ENCODE data around the gene GPR157.

The GPR157 gene

DNA sequence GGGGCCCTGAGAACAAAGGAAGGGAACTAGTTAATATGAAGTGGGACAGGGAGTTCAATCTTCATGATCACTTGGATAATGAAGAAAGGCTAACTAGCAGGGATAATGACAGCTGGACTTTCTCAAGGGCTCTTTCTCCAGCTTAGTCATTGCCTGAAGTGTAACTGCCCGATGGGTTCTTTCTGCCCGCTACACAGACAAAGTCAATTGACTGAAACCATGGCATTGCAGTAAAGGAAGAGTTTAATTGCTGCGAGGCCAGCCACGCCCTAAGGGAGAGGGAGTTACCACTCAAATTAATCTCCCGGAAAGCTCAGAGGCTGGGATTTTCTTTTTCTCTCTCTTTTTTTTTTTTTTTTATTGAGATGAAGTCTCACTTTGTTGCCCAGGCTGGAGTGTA lies 42.9 kb downstream of the GPR157 start:
- no peak for DNase-seq

DNA sequence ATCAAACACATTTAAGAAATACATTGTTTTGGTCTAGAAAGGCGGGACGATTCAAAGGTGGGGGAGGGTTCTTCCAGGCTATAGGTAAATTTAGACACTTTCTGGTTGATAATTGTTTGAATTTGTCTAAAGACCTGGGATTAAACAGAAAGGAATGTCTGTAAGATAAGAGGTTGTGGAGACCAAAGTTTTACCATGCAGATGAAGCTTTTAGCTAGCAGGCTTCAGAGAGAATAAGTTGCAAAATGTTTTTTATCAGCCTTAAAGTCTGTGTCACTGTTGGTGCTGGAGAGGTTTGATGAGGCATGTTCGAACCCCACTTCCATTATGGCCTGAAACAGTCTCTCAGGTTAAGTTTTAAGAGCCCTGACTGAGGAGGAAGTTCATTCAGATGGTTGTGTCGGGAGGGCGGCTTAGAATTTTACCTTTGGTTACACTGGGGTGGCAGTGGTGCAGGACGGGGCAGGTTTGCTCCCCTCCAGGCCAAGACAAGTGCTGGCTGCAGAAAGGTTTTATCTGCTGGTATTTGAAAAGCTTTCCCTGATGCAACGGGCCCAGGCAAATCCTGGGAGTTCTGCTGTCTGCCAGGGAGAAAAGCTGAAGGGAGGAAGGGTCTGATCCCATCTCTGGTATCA lies 43.5 kb downstream of the GPR157 start:
- DNase-seq: no peak

DNA sequence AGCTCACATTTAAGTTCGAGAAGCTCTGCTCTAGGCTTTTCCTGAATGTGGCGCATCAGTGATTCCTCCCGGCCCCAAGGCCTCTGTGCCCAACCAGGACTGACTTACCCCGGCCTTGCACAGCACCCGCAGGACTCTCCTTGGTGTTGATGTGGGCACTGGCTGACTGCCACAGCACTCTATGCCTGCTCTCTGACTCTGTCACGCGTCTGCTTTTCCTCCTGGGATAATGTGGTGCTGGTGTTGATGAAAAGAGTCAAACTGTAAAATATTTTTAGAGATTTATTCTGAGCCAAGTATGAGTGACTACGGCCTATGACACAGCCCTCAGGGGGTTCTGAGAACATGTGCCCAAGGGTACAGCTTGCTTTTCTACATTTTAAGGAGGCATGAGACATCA lies 44.0 kb downstream of the GPR157 start:
- no peak for DNase-seq

DNA sequence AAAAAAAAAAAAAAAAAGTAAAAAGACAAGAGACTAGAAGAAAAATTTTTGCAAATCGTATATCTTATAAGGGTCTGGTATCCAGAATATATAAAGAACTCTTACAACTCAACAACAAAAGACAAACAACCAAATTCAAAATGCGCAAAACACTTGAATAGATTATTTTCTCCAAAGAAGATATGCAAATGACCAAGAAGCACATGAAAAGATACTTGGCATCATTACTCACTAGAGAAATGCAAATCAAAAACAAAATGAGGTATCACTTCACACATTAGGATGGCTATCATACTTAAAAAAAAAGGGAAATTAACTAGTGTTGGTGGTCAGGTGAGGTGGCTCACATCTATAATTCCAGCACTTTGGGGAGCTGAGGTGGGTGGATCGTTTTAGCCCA lies 47.4 kb downstream of the GPR157 start:
- DNase-seq: no peak

GRCh38 chr1:9080705-9081291 lies 48.1 kb downstream of the GPR157 start:
- no peak for DNase-seq

DNA sequence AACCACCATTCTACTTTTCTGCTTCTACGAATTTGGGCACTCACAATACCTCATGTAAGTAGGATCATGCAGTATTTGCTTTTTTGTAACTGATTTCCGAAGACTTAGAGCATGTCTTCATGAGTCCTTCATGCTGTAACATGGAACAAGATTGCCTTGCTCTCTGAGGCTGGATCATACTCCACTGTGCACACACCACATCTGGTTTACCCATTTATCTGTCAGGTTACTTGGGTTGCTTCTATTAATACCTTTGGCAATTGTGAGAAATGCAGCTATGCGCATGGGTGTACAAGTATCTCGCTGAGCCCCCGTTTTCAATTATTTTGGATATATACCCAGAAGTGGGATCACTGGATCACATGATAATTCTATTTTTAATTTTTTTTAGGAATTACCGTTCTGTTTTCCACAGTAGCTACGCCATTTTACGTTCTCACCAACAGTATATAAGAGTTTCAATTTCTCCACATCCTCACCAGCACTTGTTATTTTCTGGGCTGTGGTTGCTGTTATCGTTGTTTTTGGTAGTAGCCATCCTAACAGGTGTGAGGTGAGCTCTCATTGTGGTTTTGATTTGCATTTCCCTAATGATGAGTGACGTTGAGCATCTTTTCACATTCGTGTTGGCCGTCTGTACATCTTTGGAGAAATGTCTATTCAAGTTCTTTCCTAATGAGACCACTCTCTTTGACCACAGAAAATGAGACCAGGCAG lies 48.8 kb downstream of the GPR157 start:
- no peak for DNase-seq

- no peak for DNase-seq
Measured at GRCh38 chr1:9078752-9079500, 50.0 kb downstream of the GPR157 start.

- DNase-seq: no peak
Measured at GRCh38 chr1:9078015-9078751, 50.7 kb downstream of the GPR157 start.

DNA sequence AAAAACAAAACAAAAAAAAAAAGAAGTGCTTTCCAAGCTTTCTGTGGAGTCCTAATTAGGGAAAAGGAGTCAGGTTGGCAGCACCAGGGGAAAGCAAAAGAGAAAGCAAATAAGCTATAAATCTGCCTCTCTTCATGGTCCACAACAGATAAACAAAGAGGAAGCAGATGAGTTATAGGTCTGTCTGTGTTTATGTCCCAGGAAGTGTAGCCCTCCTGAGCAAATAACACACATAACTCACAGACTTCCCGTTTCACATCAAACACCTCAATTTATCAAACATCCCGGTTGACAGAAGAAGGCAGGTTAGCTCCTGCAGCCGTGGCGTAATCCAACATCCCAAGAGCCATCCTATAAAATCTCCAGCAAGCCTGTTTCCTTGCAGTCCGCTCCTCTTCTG lies 53.9 kb downstream of the GPR157 start:
- DNase-seq: no peak

- DNase-seq: no peak
Measured at GRCh38 chr1:9073143-9073542, 55.8 kb downstream of the GPR157 start.

GRCh38 chr1:9071554-9072235 lies 57.2 kb downstream of the GPR157 start:
- DNase-seq: no peak

- DNase-seq: no peak
Measured at GRCh38 chr1:9070486-9070885, 58.4 kb downstream of the GPR157 start.

GRCh38 chr1:9069326-9070100 lies 59.4 kb downstream of the GPR157 start, which contains the start of gene SLC2A5:
SLC2A5 (minus strand) TSS chr1:9069635; CDS start chr1:9069536, 99 bp downstream.
- DNase-seq: no peak

GRCh38 chr1:9068981-9069325 lies 59.9 kb downstream of the GPR157 start:
- no peak for DNase-seq

DNA sequence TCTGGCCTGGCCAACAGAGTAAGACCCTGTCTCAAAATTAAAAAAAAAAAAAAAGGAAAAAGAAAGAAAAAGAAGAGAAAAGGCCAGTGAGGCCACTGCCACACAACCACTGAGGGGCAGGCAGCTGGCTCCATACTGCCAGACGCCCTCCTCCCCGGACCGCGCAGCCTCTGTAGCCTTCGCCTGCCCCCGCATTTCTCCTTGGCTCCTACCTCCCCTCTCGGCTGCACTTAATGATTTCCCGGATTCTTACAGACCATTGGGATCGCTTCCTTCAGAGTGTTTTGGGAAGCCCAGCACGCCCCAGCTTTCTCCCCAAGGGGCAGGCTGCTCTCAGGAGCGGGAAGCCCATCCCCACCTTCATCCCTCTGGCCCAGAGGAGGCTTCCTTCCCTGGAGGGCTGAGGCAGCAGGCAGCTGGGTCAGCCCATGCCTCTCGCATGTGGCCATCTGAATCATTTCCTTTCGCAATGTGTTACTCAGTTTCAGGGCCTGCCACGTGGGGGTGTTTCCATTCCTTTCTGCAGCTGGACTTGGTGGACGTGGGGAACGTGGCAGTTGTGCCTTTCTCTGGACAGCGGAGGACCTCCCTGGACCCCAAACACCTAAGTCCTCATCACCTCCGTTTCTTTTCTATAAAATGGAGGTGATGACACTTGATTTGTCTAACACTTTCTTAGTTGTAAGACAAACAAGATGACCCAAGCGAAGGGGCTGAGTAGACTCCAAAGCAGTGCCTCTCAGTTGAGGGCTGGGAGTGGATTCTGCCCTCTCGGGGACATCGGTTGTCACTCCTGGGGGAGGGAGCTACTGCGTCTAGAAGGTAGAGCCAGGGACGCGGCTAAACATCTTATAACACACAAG lies 61.7 kb downstream of the GPR157 start:
- no peak for DNase-seq

- no peak for DNase-seq
Measured at GRCh38 chr1:9065213-9065751, 63.6 kb downstream of the GPR157 start.

DNA sequence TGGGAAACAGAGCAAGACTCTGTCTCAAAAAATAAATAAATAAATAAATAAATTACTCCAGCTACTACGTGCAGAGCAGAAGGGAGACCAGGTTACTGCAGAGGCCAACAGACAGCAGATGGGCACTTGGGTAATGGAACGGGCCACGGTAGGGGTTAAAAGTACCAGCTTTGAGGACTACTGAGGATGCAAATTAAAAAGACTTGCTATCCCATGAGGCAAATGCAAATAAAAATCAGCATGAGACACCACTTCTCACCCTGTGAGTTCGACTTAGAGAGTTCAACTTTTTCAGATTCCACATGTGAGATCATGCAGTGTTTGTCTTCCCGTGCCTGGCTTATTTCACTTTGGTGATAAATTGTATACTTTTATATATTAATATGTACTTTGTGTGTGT lies 66.1 kb downstream of the GPR157 start:
- DNase-seq: no peak

- DNase-seq: no peak
Measured at GRCh38 chr1:9062021-9062471, 66.9 kb downstream of the GPR157 start.

DNA sequence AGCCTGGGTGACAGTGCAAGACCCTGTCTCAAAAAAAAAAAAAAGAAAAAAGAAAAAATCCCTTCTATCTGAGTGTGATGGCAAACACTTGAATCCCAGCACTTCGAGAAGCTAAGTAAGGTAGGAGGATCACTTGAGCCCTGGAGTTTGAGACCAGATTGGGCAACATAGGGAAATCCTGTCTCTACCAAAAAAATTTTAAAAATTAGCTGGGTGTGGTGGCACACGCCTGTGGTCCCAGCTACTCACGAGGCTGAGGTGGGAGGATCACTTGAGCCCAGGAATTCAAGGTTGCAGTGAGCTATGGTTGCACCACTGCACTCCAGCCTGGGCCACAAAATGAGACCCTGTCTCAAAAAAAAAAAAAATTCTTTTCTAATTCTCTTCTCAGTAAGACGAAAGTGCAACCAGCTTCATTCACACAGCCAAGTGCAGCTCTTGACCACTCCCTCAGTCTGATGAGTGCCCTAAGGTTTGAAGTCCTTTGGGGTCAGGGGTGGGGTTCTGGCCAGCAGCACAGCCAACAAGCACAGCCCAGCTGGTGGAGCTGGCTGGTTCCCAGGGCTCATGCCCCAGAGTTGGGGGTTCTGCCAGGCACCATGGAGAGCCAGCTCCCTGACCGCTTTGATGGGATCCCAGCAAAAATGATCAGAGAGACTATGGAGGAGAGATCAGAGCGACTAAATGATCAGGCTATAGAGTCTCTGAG lies 67.5 kb downstream of the GPR157 start:
- DNase-seq: no peak

All from activated gamma-delta T cell (primary cell).